ENCODE results near the gene CDC25C. TPM values are rescaled to one million over a fixed set of nuclear protein-coding genes. Genes with fewer than 3 reads are reported as not detected.

Gene CDC25C
- polyA plus RNA-seq (2013) = 0.51 TPM

- peak within 1 kb of the TSS in 1 of 2 experiments; percentile 65 for H3K27ac ChIP-seq (ENCODE audit: insufficient read depth in 1 of 2, low read depth in 1 of 2, low read length in 2 of 2, poor library complexity in 1 of 2, severe bottlenecking in 2 of 2)
- peak within 1 kb of the TSS; percentile 41 to 99 (median 85) for H3K4me3 ChIP-seq (ENCODE audit: control insufficient read depth in 1 of 7, extremely low read depth in 1 of 7, insufficient read depth in 4 of 7, low read depth in 2 of 7, low read length in 6 of 7)
- H3K36me3 ChIP-seq (ENCODE audit: control insufficient read depth in 4 of 4, insufficient read depth in 4 of 4, low read length in 3 of 4) = peaks cover 0 to 4% (median 0%) of the 10 kb centered on the region in 4 experiments
- H3K9me3 ChIP-seq (ENCODE audit: control extremely low read depth in 1 of 5, control insufficient read depth in 4 of 5, insufficient read depth in 2 of 5, low read depth in 1 of 5, low read length in 4 of 5) = no peaks in the 10 kb centered on the region
- peaks cover 7 to 23% (median 15%) of the 10 kb centered on the region in 4 experiments for H3K4me1 ChIP-seq (ENCODE audit: control extremely low read depth in 1 of 4, control insufficient read depth in 4 of 4, insufficient read depth in 4 of 4, low read length in 3 of 4)
- ChIA-PET CTCF (interaction anchor here (0.9 to 16.0 kb wide), 4 partner anchors 10 to 119 kb away, joined by 3 to 233 read pairs (median 4); partner anchors contain the start of gene KDM3B), POLR2A (interaction anchor here (0.6 to 1.5 kb wide), 4 partner anchors 8 to 1133 kb away, joined by 3 to 11 read pairs (median 5); partner anchors contain the start of gene KDM3B)
- peak; percentile 99 for DNase-seq
- 0% methylated on average over 32 of the region's 55 CpGs for WGBS (ENCODE audit: insufficient coverage)
- H3K27me3 ChIP-seq (replicated peaks in 2 of 5; ENCODE audit: control insufficient read depth in 4 of 5, insufficient read depth in 5 of 5, low read length in 4 of 5) = no peaks in the 10 kb centered on the region
Observed at GRCh38 chr5:138331449-138332368, at the start of gene CDC25C. Gene CDC25C (minus strand): TSS chr5:138331804. CDS start chr5:138331180, 624 bp downstream.

- POLR2A ChIA-PET = no interaction called here
- H3K4me3 ChIP-seq (ENCODE audit: control insufficient read depth in 1 of 7, extremely low read depth in 1 of 7, insufficient read depth in 4 of 7, low read depth in 2 of 7, low read length in 6 of 7) = no peak overlapping the region
- H3K27ac ChIP-seq (ENCODE audit: insufficient read depth in 1 of 2, low read depth in 1 of 2, low read length in 2 of 2, poor library complexity in 1 of 2, severe bottlenecking in 2 of 2) = no peak overlapping the region
- no peak for DNase-seq
- H3K36me3 ChIP-seq (ENCODE audit: control insufficient read depth in 4 of 4, insufficient read depth in 4 of 4, low read length in 3 of 4) = peaks cover 7 to 37% (median 19%) of the 10 kb centered on the region in 4 experiments
- H3K9me3 ChIP-seq (ENCODE audit: control extremely low read depth in 1 of 5, control insufficient read depth in 4 of 5, insufficient read depth in 2 of 5, low read depth in 1 of 5, low read length in 4 of 5) = no peaks in the 10 kb centered on the region
- H3K4me1 ChIP-seq (ENCODE audit: control extremely low read depth in 1 of 4, control insufficient read depth in 4 of 4, insufficient read depth in 4 of 4, low read length in 3 of 4) = peaks cover 13 to 33% (median 20%) of the 10 kb centered on the region in 4 experiments
- no peaks in the 10 kb centered on the region for H3K27me3 ChIP-seq (replicated peaks in 2 of 5; ENCODE audit: control insufficient read depth in 4 of 5, insufficient read depth in 5 of 5, low read length in 4 of 5)
- no CpG with 5 or more reads among the region's 5 CpGs for WGBS (ENCODE audit: insufficient coverage)
- CTCF ChIA-PET = interaction anchor here (0.8 to 10.5 kb wide), 4 partner anchors 15 to 56 kb away, joined by 3 to 125 read pairs (median 6); partner anchors contain the start of gene KDM3B
Observed at GRCh38 chr5:138372653-138373052, 41.0 kb upstream of the CDC25C start.

- no peaks in the 10 kb centered on the region for H3K9me3 ChIP-seq (ENCODE audit: control extremely low read depth in 1 of 5, control insufficient read depth in 4 of 5, insufficient read depth in 2 of 5, low read depth in 1 of 5, low read length in 4 of 5)
- POLR2A ChIA-PET = no interaction called here
- CTCF ChIA-PET = interaction anchor here (0.8 to 10.5 kb wide), 4 partner anchors 14 to 55 kb away, joined by 3 to 125 read pairs (median 6); partner anchors contain the start of gene KDM3B
Observed at GRCh38 chr5:138372225-138372624, 40.6 kb upstream of the CDC25C start.

GRCh38 chr5:138371454-138371853 lies 39.9 kb upstream of the CDC25C start:
- Histone ChIP-seq H3K4me3 (ENCODE audit: control insufficient read depth in 1 of 7, extremely low read depth in 1 of 7, insufficient read depth in 4 of 7, low read depth in 2 of 7, low read length in 6 of 7) (no peak overlapping the region), H3K36me3 (ENCODE audit: control insufficient read depth in 4 of 4, insufficient read depth in 4 of 4, low read length in 3 of 4) (peaks cover 3 to 27% (median 11%) of the 10 kb centered on the region in 4 experiments), H3K27me3 (replicated peaks in 2 of 5; ENCODE audit: control insufficient read depth in 4 of 5, insufficient read depth in 5 of 5, low read length in 4 of 5) (no peaks in the 10 kb centered on the region), H3K27ac (ENCODE audit: insufficient read depth in 1 of 2, low read depth in 1 of 2, low read length in 2 of 2, poor library complexity in 1 of 2, severe bottlenecking in 2 of 2) (no peak overlapping the region), H3K9me3 (ENCODE audit: control extremely low read depth in 1 of 5, control insufficient read depth in 4 of 5, insufficient read depth in 2 of 5, low read depth in 1 of 5, low read length in 4 of 5) (no peaks in the 10 kb centered on the region), H3K4me1 (ENCODE audit: control extremely low read depth in 1 of 4, control insufficient read depth in 4 of 4, insufficient read depth in 4 of 4, low read length in 3 of 4) (peaks cover 13 to 35% (median 23%) of the 10 kb centered on the region in 4 experiments)
- ChIA-PET CTCF (interaction anchor here (1.1 to 10.5 kb wide), 4 partner anchors 14 to 37 kb away, joined by 3 to 125 read pairs (median 6); partner anchors contain the start of gene KDM3B), POLR2A (no interaction called here)
- DNase-seq = no peak
- WGBS (ENCODE audit: insufficient coverage) = 100% methylated on average over 1 of the region's 2 CpGs

More at GRCh38 chr5:138372225-138372624, 40.6 kb upstream of the CDC25C start:
- no peak overlapping the region for H3K27ac ChIP-seq (ENCODE audit: insufficient read depth in 1 of 2, low read depth in 1 of 2, low read length in 2 of 2, poor library complexity in 1 of 2, severe bottlenecking in 2 of 2)
- no peak overlapping the region for H3K4me3 ChIP-seq (ENCODE audit: control insufficient read depth in 1 of 7, extremely low read depth in 1 of 7, insufficient read depth in 4 of 7, low read depth in 2 of 7, low read length in 6 of 7)
- H3K4me1 ChIP-seq (ENCODE audit: control extremely low read depth in 1 of 4, control insufficient read depth in 4 of 4, insufficient read depth in 4 of 4, low read length in 3 of 4) = peaks cover 13 to 33% (median 20%) of the 10 kb centered on the region in 4 experiments
- no peak for DNase-seq
- peaks cover 5 to 33% (median 17%) of the 10 kb centered on the region in 4 experiments for H3K36me3 ChIP-seq (ENCODE audit: control insufficient read depth in 4 of 4, insufficient read depth in 4 of 4, low read length in 3 of 4)
- no CpG with 5 or more reads among the region's 1 CpG for WGBS (ENCODE audit: insufficient coverage)
- H3K27me3 ChIP-seq (replicated peaks in 2 of 5; ENCODE audit: control insufficient read depth in 4 of 5, insufficient read depth in 5 of 5, low read length in 4 of 5) = no peaks in the 10 kb centered on the region

GRCh38 chr5:138370537-138370936 lies 38.9 kb upstream of the CDC25C start:
- POLR2A ChIA-PET = interaction anchor here (1.5 to 2.6 kb wide), 2 partner anchors 21 to 32 kb away, joined by 5 to 8 read pairs; partner anchors contain the start of gene FAM53C
- CTCF ChIA-PET = interaction anchor here (1.2 to 10.5 kb wide), 5 partner anchors 14 to 50 kb away, joined by 3 to 125 read pairs (median 5); partner anchors contain the start of genes FAM53C and KDM3B
- 84% methylated on average over 3 of the region's 3 CpGs for WGBS (ENCODE audit: insufficient coverage)
- Histone ChIP-seq H3K4me3 (ENCODE audit: control insufficient read depth in 1 of 7, extremely low read depth in 1 of 7, insufficient read depth in 4 of 7, low read depth in 2 of 7, low read length in 6 of 7) (no peak overlapping the region), H3K36me3 (ENCODE audit: control insufficient read depth in 4 of 4, insufficient read depth in 4 of 4, low read length in 3 of 4) (peaks cover 0 to 21% (median 7%) of the 10 kb centered on the region in 4 experiments), H3K27ac (ENCODE audit: insufficient read depth in 1 of 2, low read depth in 1 of 2, low read length in 2 of 2, poor library complexity in 1 of 2, severe bottlenecking in 2 of 2) (no peak overlapping the region), H3K27me3 (replicated peaks in 2 of 5; ENCODE audit: control insufficient read depth in 4 of 5, insufficient read depth in 5 of 5, low read length in 4 of 5) (no peaks in the 10 kb centered on the region), H3K4me1 (ENCODE audit: control extremely low read depth in 1 of 4, control insufficient read depth in 4 of 4, insufficient read depth in 4 of 4, low read length in 3 of 4) (peaks cover 13 to 38% (median 24%) of the 10 kb centered on the region in 4 experiments), H3K9me3 (ENCODE audit: control extremely low read depth in 1 of 5, control insufficient read depth in 4 of 5, insufficient read depth in 2 of 5, low read depth in 1 of 5, low read length in 4 of 5) (no peaks in the 10 kb centered on the region)
- DNase-seq = peak in 2 of 3 donors; percentile 45 to 66

GRCh38 chr5:138369706-138370105 lies 38.1 kb upstream of the CDC25C start:
- POLR2A ChIA-PET = interaction anchor here (1.5 to 2.6 kb wide), 3 partner anchors 16 to 31 kb away, joined by 5 to 11 read pairs (median 8); partner anchors contain the start of gene FAM53C
- Histone ChIP-seq H3K27ac (ENCODE audit: insufficient read depth in 1 of 2, low read depth in 1 of 2, low read length in 2 of 2, poor library complexity in 1 of 2, severe bottlenecking in 2 of 2) (peak overlapping the region in 1 of 2 experiments; percentile 68), H3K27me3 (replicated peaks in 2 of 5; ENCODE audit: control insufficient read depth in 4 of 5, insufficient read depth in 5 of 5, low read length in 4 of 5) (no peaks in the 10 kb centered on the region), H3K4me3 (ENCODE audit: control insufficient read depth in 1 of 7, extremely low read depth in 1 of 7, insufficient read depth in 4 of 7, low read depth in 2 of 7, low read length in 6 of 7) (peak overlapping the region in 3 of 7 experiments; percentile 5 to 48 (median 41)), H3K36me3 (ENCODE audit: control insufficient read depth in 4 of 4, insufficient read depth in 4 of 4, low read length in 3 of 4) (peaks cover 0 to 15% (median 5%) of the 10 kb centered on the region in 4 experiments), H3K9me3 (ENCODE audit: control extremely low read depth in 1 of 5, control insufficient read depth in 4 of 5, insufficient read depth in 2 of 5, low read depth in 1 of 5, low read length in 4 of 5) (no peaks in the 10 kb centered on the region), H3K4me1 (ENCODE audit: control extremely low read depth in 1 of 4, control insufficient read depth in 4 of 4, insufficient read depth in 4 of 4, low read length in 3 of 4) (peaks cover 13 to 38% (median 24%) of the 10 kb centered on the region in 4 experiments)
- CTCF ChIA-PET = interaction anchor here (0.9 to 10.5 kb wide), 8 partner anchors 9 to 51 kb away, joined by 3 to 125 read pairs (median 4); partner anchors contain the start of genes FAM53C and KDM3B
- DNase-seq = peak; percentile 22 to 72 (median 68)
- WGBS (ENCODE audit: insufficient coverage) = no CpG with 5 or more reads among the region's 2 CpGs
